GM13976 (cell line): Measurements from ENCODE around the gene FTO.

Experiments
- DNase-seq: peaks from one replicate; pipeline ENCODE4 v3.0.0; 2012; ENCODE audit warnings: low spot score
- CTCF ChIP-seq: IDR thresholded peaks from 2 replicates; pipeline ENCODE4 v1.5.1; 2012; ENCODE audit warnings: borderline replicate concordance, mild to moderate bottlenecking; ENCODE audit not compliant: insufficient read depth; ENCODE audit errors: extremely low read depth, missing control alignments, control extremely low read depth
- in situ Hi-C: fragments of 300-500 bp; cut with MboI; formaldehyde crosslinking; loops from one replicate; pipeline ENCODE4 v1.12.0; 2022; ENCODE audit warnings: low sequenced_read_pairs, mixed read lengths, inconsistent platforms; ENCODE audit not compliant: unreplicated experiment

Gene FTO

GRCh38 chr16:53703590-53704444, at the start of gene FTO, which contains the start of gene RPGRIP1L:
TSS of gene FTO (plus strand) at chr16:53704156.
TSS of gene RPGRIP1L (minus strand) at chr16:53703859. CDS start at chr16:53700723, 3,136 bp downstream.
- no peak for TF ChIP-seq CTCF
- in situ Hi-C loops: no loop called here
- peak; percentile 95 for DNase-seq

- TF ChIP-seq CTCF: no peak
- in situ Hi-C loops: no loop called here
- peak; percentile 10 for DNase-seq
Measured at GRCh38 chr16:53654946-53655345, 49.0 kb upstream of the FTO start.

- DNase-seq: no peak
- no peak for TF ChIP-seq CTCF
- in situ Hi-C loops: no loop called here
Measured at GRCh38 chr16:53662072-53662471, 41.9 kb upstream of the FTO start.

GRCh38 chr16:53664724-53665345, 39.1 kb upstream of the FTO start:
- TF ChIP-seq CTCF: no peak
- in situ Hi-C loops: no loop called here
- peak; percentile 5 for DNase-seq

- TF ChIP-seq CTCF: no peak
- in situ Hi-C loops: no loop called here
- no peak for DNase-seq
Measured at GRCh38 chr16:53666786-53667415, 37.1 kb upstream of the FTO start.

- TF ChIP-seq CTCF: no peak
- in situ Hi-C loops: no loop called here
- DNase-seq: no peak
Measured at GRCh38 chr16:53668869-53669268, 35.1 kb upstream of the FTO start.
